ENCODE measurements around the gene LBHD2. TPM values are rescaled to one million over a fixed set of nuclear protein-coding genes. Genes with fewer than 3 reads are reported as not detected.

Gene LBHD2
- total RNA-seq, 2 experiments from 2014 or later = not detected

DNA sequence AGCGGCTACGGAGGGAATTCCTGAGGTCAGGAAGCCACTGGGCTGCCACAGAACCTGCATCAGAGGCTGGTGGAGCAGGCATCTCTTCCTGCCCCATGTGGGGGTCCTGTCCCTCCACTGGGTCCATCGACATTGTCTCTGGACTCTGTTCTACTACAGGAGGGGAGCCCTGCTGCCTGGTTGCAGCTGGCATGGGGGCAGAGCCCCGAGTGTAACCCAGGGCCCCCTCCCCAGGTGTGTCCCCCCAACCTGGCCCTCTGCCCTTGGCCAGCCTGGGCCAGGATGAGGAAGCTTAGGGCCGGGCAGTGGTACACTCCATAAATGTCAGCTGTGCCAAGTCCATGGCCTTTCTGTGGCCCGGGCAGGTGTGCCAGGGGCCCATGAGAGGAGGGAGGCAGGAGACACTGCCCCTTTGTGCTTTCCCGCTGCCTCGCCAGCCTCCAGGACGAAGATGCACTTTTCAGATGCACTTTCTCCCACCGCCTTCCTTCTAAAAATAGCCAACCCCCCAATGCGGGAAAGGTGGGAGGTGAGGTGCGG is 6.5 kb downstream of the LBHD2 start:
- Histone ChIP-seq H3K27ac (ENCODE audit: low read depth, low read length, poor library complexity, severe bottlenecking) (no peak overlapping the region), H2AFZ (ENCODE audit: low read length) (no peak overlapping the region), H3K4me3 (ENCODE audit: low read depth, low read length, poor library complexity, severe bottlenecking) (no peak overlapping the region), H4K20me1 (ENCODE audit: insufficient read depth, low read length) (no peaks in the 10 kb centered on the region), H3K79me2 (ENCODE audit: insufficient read depth, low read depth, low read length) (no peaks in the 10 kb centered on the region), H3K36me3 (ENCODE audit: insufficient read depth, low read length) (no peaks in the 10 kb centered on the region), H3K9me3 (ENCODE audit: low read length) (no peaks in the 10 kb centered on the region), H3K9me2 (ENCODE audit: insufficient read depth, low read length) (no peaks in the 10 kb centered on the region), H3K4me2 (ENCODE audit: low read length) (no peak overlapping the region), H3K4me1 (ENCODE audit: insufficient read depth, low read length, poor library complexity, severe bottlenecking) (peaks cover 6% of the 10 kb centered on the region)
- POLR2A ChIA-PET = no interaction called here
- intact Hi-C loops (cut with micrococcal nuclease; ENCODE audit: unreplicated experiment) = no loop called here
- no peak for TF ChIP-seq EZH2phosphoT487 (IDR thresholded peaks at IDR 0.05; ENCODE audit: borderline replicate concordance, low read depth, low read length)
- TF ChIP-seq, protein P1, sequence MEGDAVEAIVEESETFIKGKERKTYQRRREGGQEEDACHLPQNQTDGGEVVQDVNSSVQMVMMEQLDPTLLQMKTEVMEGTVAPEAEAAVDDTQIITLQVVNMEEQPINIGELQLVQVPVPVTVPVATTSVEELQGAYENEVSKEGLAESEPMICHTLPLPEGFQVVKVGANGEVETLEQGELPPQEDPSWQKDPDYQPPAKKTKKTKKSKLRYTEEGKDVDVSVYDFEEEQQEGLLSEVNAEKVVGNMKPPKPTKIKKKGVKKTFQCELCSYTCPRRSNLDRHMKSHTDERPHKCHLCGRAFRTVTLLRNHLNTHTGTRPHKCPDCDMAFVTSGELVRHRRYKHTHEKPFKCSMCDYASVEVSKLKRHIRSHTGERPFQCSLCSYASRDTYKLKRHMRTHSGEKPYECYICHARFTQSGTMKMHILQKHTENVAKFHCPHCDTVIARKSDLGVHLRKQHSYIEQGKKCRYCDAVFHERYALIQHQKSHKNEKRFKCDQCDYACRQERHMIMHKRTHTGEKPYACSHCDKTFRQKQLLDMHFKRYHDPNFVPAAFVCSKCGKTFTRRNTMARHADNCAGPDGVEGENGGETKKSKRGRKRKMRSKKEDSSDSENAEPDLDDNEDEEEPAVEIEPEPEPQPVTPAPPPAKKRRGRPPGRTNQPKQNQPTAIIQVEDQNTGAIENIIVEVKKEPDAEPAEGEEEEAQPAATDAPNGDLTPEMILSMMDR (conservative IDR thresholded peaks at IDR 0.05; ENCODE audit: low read length) = no peak
- no peak for DNase-seq (ENCODE audit: low spot score)
- no TSS peak for BruUV-seq (replicated peaks)
- CTCF ChIA-PET (ENCODE audit: unreplicated experiment) = no interaction called here

DNA sequence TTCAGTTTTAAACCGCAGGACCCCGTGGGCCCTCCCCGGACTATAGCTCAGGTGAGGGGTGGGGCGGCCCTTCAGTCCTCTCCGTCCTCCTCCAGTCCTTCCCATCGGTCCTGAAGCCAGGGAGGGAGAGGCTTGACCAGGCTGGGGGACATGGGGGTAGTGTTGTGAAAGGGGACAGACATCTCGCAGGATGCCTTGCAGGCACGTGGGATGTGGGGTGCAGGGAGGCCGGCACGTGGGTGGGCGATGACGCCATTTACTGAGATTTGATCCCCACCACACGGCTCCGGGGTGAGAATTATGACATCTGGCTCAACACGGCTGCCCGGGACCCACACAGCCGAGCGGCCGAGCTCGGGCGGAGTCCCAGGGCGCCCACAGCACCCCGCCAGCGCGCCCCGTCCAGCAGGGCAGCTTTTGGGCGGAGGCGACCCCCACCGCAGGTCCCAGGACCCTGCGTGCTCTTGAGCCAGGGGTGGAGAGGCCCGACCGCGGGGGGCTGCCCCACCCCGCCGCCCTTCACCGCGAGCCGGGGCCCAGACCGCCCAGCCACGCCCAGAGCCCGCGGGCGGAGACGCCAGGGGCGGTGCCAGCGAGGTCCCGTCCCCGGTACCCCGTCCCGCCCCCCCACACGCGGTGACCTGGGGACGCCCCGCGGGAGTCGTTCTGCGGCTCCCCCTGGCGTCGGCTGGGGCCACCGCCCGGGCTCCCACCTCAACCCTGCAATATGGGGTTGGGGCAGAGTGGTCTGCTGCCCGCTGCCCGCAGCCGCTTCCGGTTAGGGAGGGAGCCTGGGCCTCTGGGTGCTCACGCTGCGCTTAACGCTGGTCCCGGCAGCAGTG is 7.3 kb downstream of the LBHD2 start:
- H2AFZ ChIP-seq (ENCODE audit: low read length) = peak overlapping the region; percentile 25
- peak overlapping the region; percentile 47 for H3K4me2 ChIP-seq (ENCODE audit: low read length)
- no peak overlapping the region for H3K27ac ChIP-seq (ENCODE audit: low read depth, low read length, poor library complexity, severe bottlenecking)
- H3K4me3 ChIP-seq (ENCODE audit: low read depth, low read length, poor library complexity, severe bottlenecking) = peak overlapping the region; percentile 39
- POLR2A ChIA-PET = no interaction called here
- H3K9me3 ChIP-seq (ENCODE audit: low read length) = no peaks in the 10 kb centered on the region
- CTCF ChIA-PET (ENCODE audit: unreplicated experiment) = no interaction called here
- H3K4me1 ChIP-seq (ENCODE audit: insufficient read depth, low read length, poor library complexity, severe bottlenecking) = peaks cover 6% of the 10 kb centered on the region
- no peaks in the 10 kb centered on the region for H3K36me3 ChIP-seq (ENCODE audit: insufficient read depth, low read length)
- BruUV-seq (replicated peaks) = no TSS peak
- H4K20me1 ChIP-seq (ENCODE audit: insufficient read depth, low read length) = no peaks in the 10 kb centered on the region
- intact Hi-C loops (cut with micrococcal nuclease; ENCODE audit: unreplicated experiment) = no loop called here
- DNase-seq (ENCODE audit: low spot score) = peak; percentile 62
- no peaks in the 10 kb centered on the region for H3K9me2 ChIP-seq (ENCODE audit: insufficient read depth, low read length)
- no peaks in the 10 kb centered on the region for H3K79me2 ChIP-seq (ENCODE audit: insufficient read depth, low read depth, low read length)
- no peak for TF ChIP-seq EZH2phosphoT487 (IDR thresholded peaks at IDR 0.05; ENCODE audit: borderline replicate concordance, low read depth, low read length)
- TF ChIP-seq, protein P1 (conservative IDR thresholded peaks at IDR 0.05; ENCODE audit: low read length) = peak; percentile 69

DNA sequence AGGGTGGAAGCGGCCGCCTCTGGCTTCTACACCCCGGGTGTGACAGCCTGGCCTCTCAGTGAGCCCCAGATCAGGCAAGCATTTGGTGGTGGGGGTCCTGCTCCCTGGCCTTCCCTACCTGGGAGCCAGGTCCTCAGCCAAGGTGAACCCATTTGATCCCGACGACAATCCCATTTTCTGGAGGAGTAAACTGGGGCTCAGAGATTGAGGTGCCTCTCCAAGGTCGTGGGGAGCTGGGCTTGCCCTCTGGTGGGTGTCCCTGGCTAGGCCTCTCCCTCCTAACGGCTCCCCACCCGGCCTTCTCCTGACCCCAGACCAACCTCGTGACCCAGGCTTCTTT is 7.8 kb downstream of the LBHD2 start:
- H3K4me3 ChIP-seq (ENCODE audit: low read depth, low read length, poor library complexity, severe bottlenecking) = peak overlapping the region; percentile 39

More for the DNA sequence above, 7.8 kb downstream of the LBHD2 start:
- TF ChIP-seq, protein P1 (conservative IDR thresholded peaks at IDR 0.05; ENCODE audit: low read length) = 0 out of 2 replicates have a peak, but pooled peaks have one; percentile 41
- no peak for TF ChIP-seq EZH2phosphoT487 (IDR thresholded peaks at IDR 0.05; ENCODE audit: borderline replicate concordance, low read depth, low read length)
- no TSS peak for BruUV-seq (replicated peaks)
- Histone ChIP-seq H3K36me3 (ENCODE audit: insufficient read depth, low read length) (no peaks in the 10 kb centered on the region), H4K20me1 (ENCODE audit: insufficient read depth, low read length) (no peaks in the 10 kb centered on the region), H3K9me3 (ENCODE audit: low read length) (no peaks in the 10 kb centered on the region), H3K9me2 (ENCODE audit: insufficient read depth, low read length) (no peaks in the 10 kb centered on the region), H3K4me1 (ENCODE audit: insufficient read depth, low read length, poor library complexity, severe bottlenecking) (peaks cover 6% of the 10 kb centered on the region), H3K79me2 (ENCODE audit: insufficient read depth, low read depth, low read length) (no peaks in the 10 kb centered on the region), H3K4me2 (ENCODE audit: low read length) (peak overlapping the region; percentile 47), H2AFZ (ENCODE audit: low read length) (peak overlapping the region; percentile 25; the same call in 1 of the 2 replicates), H3K27ac (ENCODE audit: low read depth, low read length, poor library complexity, severe bottlenecking) (no peak overlapping the region)
- DNase-seq (ENCODE audit: low spot score) = no peak
- intact Hi-C loops (cut with micrococcal nuclease; ENCODE audit: unreplicated experiment) = no loop called here
- ChIA-PET POLR2A (no interaction called here), CTCF (ENCODE audit: unreplicated experiment) (no interaction called here)

Data from OCI-LY7 (cell line).